ENCODE results near the gene RECQL5. TPM values are rescaled to one million over a fixed set of nuclear protein-coding genes. Genes with fewer than 3 reads are reported as not detected.

The RECQL5 gene
- total RNA-seq, 3 donors from 2014 or later (not counting 1 experiment from before 2014, with no cell fraction given) = 33.4 to 39.1 (median 34.3) TPM

DNA sequence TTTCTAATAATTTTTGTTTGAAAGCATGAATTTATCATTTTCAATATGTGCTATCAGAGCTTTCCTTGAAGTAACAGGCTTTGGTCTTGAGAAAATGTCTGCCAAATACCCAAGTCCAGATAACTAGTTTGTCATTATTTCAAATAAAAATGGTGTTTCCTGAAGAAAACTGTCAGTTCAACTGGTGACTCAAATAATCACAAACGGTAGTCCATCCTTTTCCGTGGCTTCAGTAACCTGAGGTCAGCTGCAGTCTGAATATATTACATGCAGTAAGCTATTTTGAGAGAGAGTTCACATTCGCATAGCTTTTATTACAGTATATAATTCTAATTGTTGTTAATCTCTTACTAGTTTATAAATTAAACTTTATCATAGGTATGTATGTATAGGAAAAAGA, 9.5 kb upstream of the RECQL5 start:
- Histone ChIP-seq H3K9me3 (ENCODE audit: control insufficient read depth, insufficient read depth, low read length) (no peaks in the 10 kb centered on the region), H3K27me3 (ENCODE audit: control insufficient read depth, insufficient read depth, low read length) (no peaks in the 10 kb centered on the region), H3K36me3 (ENCODE audit: control insufficient read depth, insufficient read depth, low read length) (peaks cover 51% of the 10 kb centered on the region), H3K4me3 (ENCODE audit: low read length) (no peak overlapping the region), H3K27ac (ENCODE audit: low read length) (no peak overlapping the region), H3K4me1 (ENCODE audit: control insufficient read depth, insufficient read depth, low read length) (no peaks in the 10 kb centered on the region)
- H3K27ac Mint-ChIP-seq = peak overlapping the region in 1 of 2 donors; percentile 62
- H3K36me3 Mint-ChIP-seq = no peaks in the 10 kb centered on the region
- intact Hi-C loops (cut with micrococcal nuclease) = no loop called here
- TF ChIP-seq, protein P1, sequence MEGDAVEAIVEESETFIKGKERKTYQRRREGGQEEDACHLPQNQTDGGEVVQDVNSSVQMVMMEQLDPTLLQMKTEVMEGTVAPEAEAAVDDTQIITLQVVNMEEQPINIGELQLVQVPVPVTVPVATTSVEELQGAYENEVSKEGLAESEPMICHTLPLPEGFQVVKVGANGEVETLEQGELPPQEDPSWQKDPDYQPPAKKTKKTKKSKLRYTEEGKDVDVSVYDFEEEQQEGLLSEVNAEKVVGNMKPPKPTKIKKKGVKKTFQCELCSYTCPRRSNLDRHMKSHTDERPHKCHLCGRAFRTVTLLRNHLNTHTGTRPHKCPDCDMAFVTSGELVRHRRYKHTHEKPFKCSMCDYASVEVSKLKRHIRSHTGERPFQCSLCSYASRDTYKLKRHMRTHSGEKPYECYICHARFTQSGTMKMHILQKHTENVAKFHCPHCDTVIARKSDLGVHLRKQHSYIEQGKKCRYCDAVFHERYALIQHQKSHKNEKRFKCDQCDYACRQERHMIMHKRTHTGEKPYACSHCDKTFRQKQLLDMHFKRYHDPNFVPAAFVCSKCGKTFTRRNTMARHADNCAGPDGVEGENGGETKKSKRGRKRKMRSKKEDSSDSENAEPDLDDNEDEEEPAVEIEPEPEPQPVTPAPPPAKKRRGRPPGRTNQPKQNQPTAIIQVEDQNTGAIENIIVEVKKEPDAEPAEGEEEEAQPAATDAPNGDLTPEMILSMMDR (IDR thresholded peaks at IDR 0.05) = no peak
- WGBS (ENCODE audit: insufficient coverage) = 89% methylated on average over 2 of the region's 3 CpGs
- H3K27me3 Mint-ChIP-seq (ENCODE audit: low read depth in 2 of 2) = no peaks in the 10 kb centered on the region
- H3K4me1 Mint-ChIP-seq = peaks cover 5 to 6% of the 10 kb centered on the region in 2 donors
- no peaks in the 10 kb centered on the region for H3K9me3 Mint-ChIP-seq
- no peak for ATAC-seq
- H3K4me3 Mint-ChIP-seq = no peak overlapping the region
- DNase-seq = no peak

DNA sequence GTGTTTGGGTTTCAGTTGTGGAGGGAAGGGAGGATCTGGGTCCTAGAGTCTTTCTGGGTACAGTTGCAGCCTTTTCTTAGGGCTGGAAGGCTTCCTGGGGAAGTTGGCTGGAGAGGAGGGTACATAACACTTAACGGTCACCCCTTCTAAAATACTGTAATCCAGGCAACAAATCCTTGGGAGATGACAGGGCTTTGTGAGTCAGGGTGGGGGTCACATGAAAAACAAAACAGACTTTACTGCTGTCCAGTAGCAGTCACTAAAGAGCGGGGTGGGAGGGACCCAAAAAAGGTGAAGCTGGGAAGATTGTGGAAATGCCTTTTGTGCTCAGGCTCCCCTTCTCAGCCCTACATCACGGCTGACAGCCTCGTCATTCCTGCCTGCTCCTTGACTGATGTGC, 6.5 kb upstream of the RECQL5 start:
- H3K27ac Mint-ChIP-seq = no peak overlapping the region
- DNase-seq (no peak), ATAC-seq (no peak)
- TF ChIP-seq, protein P1 (IDR thresholded peaks at IDR 0.05) = no peak
- peaks cover 8 to 15% of the 10 kb centered on the region in 2 donors for H3K4me1 Mint-ChIP-seq
- Histone ChIP-seq H3K9me3 (ENCODE audit: control insufficient read depth, insufficient read depth, low read length) (no peaks in the 10 kb centered on the region), H3K4me1 (ENCODE audit: control insufficient read depth, insufficient read depth, low read length) (no peaks in the 10 kb centered on the region), H3K27ac (ENCODE audit: low read length) (no peak overlapping the region), H3K36me3 (ENCODE audit: control insufficient read depth, insufficient read depth, low read length) (peaks cover 54% of the 10 kb centered on the region), H3K27me3 (ENCODE audit: control insufficient read depth, insufficient read depth, low read length) (no peaks in the 10 kb centered on the region), H3K4me3 (ENCODE audit: low read length) (no peak overlapping the region)
- no peak overlapping the region for H3K4me3 Mint-ChIP-seq
- no peaks in the 10 kb centered on the region for H3K36me3 Mint-ChIP-seq
- H3K9me3 Mint-ChIP-seq = no peaks in the 10 kb centered on the region
- intact Hi-C loops (cut with micrococcal nuclease) = no loop called here
- H3K27me3 Mint-ChIP-seq (ENCODE audit: low read depth in 2 of 2) = no peaks in the 10 kb centered on the region
- 92% methylated on average over 3 of the region's 4 CpGs for WGBS (ENCODE audit: insufficient coverage)

DNA sequence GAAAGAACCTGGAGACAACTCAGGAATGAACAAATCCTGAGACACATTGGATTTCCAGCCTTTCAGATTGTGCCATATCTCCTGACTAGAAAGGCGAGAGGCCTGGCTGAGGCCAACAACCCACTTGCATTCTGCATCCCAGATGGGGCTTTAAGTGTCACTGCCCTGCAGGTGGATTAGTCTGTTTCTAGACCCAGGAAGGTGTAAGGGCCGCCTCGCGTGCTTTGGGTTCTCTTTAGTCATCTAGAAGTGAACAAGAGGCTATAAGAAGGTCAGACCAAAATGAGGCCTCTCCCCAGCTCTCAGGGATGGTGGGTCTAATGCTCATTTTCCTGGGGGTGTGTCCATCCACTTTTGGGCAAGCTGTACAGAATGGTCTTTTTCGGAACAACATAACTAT, 5.1 kb upstream of the RECQL5 start:
- Mint-ChIP-seq H3K4me1 (peaks cover 13 to 20% of the 10 kb centered on the region in 2 donors), H3K9me3 (no peaks in the 10 kb centered on the region), H3K4me3 (no peak overlapping the region), H3K27ac (no peak overlapping the region), H3K27me3 (ENCODE audit: low read depth in 2 of 2) (no peaks in the 10 kb centered on the region), H3K36me3 (no peaks in the 10 kb centered on the region)
- DNase-seq (no peak), ATAC-seq (no peak)
- peaks cover 4% of the 10 kb centered on the region for H3K4me1 ChIP-seq (ENCODE audit: control insufficient read depth, insufficient read depth, low read length)
- no peak overlapping the region for H3K27ac ChIP-seq (ENCODE audit: low read length)
- TF ChIP-seq, protein P1 (IDR thresholded peaks at IDR 0.05) = no peak
- WGBS (ENCODE audit: insufficient coverage) = 100% methylated on average over 4 of the region's 5 CpGs
- no peaks in the 10 kb centered on the region for H3K27me3 ChIP-seq (ENCODE audit: control insufficient read depth, insufficient read depth, low read length)
- no peaks in the 10 kb centered on the region for H3K9me3 ChIP-seq (ENCODE audit: control insufficient read depth, insufficient read depth, low read length)
- H3K36me3 ChIP-seq (ENCODE audit: control insufficient read depth, insufficient read depth, low read length) = peaks cover 49% of the 10 kb centered on the region
- intact Hi-C loops (cut with micrococcal nuclease) = no loop called here
- H3K4me3 ChIP-seq (ENCODE audit: low read length) = no peak overlapping the region

DNA sequence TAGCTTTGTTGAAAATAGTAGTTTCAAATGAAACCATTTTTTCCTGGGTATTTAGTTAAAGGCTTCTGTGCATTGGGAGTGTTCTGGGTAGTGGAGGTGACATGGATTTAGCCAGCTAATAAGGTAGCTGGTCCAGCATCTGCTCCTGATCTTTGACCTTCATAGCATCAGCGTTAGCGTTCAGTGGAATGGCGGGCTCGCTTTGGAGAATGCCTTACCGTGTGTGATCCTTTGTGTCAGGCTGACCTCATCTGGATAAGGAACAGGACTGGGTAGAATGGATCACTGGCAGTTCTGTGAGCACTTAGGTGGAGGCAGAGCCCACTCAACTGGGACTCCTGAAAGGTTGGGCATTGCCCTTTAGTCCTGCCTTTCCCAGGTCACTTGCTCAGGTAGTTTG, 3.9 kb upstream of the RECQL5 start:
- Histone ChIP-seq H3K27ac (ENCODE audit: low read length) (no peak overlapping the region), H3K9me3 (ENCODE audit: control insufficient read depth, insufficient read depth, low read length) (no peaks in the 10 kb centered on the region), H3K4me1 (ENCODE audit: control insufficient read depth, insufficient read depth, low read length) (peaks cover 14% of the 10 kb centered on the region), H3K4me3 (ENCODE audit: low read length) (no peak overlapping the region), H3K36me3 (ENCODE audit: control insufficient read depth, insufficient read depth, low read length) (peaks cover 47% of the 10 kb centered on the region), H3K27me3 (ENCODE audit: control insufficient read depth, insufficient read depth, low read length) (no peaks in the 10 kb centered on the region)
- Mint-ChIP-seq H3K27me3 (ENCODE audit: low read depth in 2 of 2) (no peaks in the 10 kb centered on the region), H3K36me3 (no peaks in the 10 kb centered on the region), H3K4me3 (no peak overlapping the region), H3K4me1 (peaks cover 13 to 20% of the 10 kb centered on the region in 2 donors), H3K27ac (no peak overlapping the region), H3K9me3 (no peaks in the 10 kb centered on the region)
- TF ChIP-seq, protein P1 (IDR thresholded peaks at IDR 0.05) = no peak
- DNase-seq (no peak), ATAC-seq (no peak)
- intact Hi-C loops (cut with micrococcal nuclease) = no loop called here
- 97% methylated on average over 5 of the region's 5 CpGs for WGBS (ENCODE audit: insufficient coverage)
